ENCODE results near the gene FILIP1. TPM values are rescaled to one million over a fixed set of nuclear protein-coding genes. Genes with fewer than 3 reads are reported as not detected.

FILIP1 gene
- not detected for total RNA-seq
- 0.05 TPM for total RNA-seq (2013)

- H3K4me1 ChIP-seq (ENCODE audit: control insufficient read depth, insufficient read depth, low read length), result peaks cover 3% of the 10 kb centered on the region
- H3K27ac Mint-ChIP-seq, result no peak within 1 kb of the TSS
- H3K4me3 ChIP-seq (ENCODE audit: low read length), result no peak within 1 kb of the TSS
- H3K27ac ChIP-seq (ENCODE audit: low read length), result no peak within 1 kb of the TSS
- H3K36me3 ChIP-seq (ENCODE audit: control insufficient read depth, insufficient read depth, low read length), result no peaks in the 10 kb centered on the region
- H3K27me3 ChIP-seq (ENCODE audit: control insufficient read depth, insufficient read depth, low read length), result peaks cover 7% of the 10 kb centered on the region
- DNase-seq (no peak), ATAC-seq (no peak)
- 60% methylated on average over 9 of the region's 10 CpGs for WGBS (ENCODE audit: insufficient coverage)
- H3K4me1 Mint-ChIP-seq, result no peaks in the 10 kb centered on the region
- peaks cover 26 to 55% of the 10 kb centered on the region in 2 donors for H3K27me3 Mint-ChIP-seq (ENCODE audit: low read depth in 2 of 2)
- H3K4me3 Mint-ChIP-seq, result no peak within 1 kb of the TSS
- no peak for TF ChIP-seq CTCF (IDR thresholded peaks at IDR 0.05)
- no peaks in the 10 kb centered on the region for H3K36me3 Mint-ChIP-seq
- intact Hi-C loops (cut with micrococcal nuclease), result no loop called here
- no peaks in the 10 kb centered on the region for H3K9me3 Mint-ChIP-seq
- H3K9me3 ChIP-seq (ENCODE audit: control insufficient read depth, insufficient read depth, low read length), result no peaks in the 10 kb centered on the region
Observed at GRCh38 chr6:75493400-75494064, at the start of gene FILIP1. Gene FILIP1, minus strand, starts transcription at chr6:75493800. Its CDS starts 78,828 bp downstream, at chr6:75414972.

GRCh38 chr6:75543311-75543710 lies 49.7 kb upstream of the FILIP1 start:
- no peaks in the 10 kb centered on the region for H3K36me3 ChIP-seq (ENCODE audit: control insufficient read depth, insufficient read depth, low read length)
- Mint-ChIP-seq H3K4me1 (no peaks in the 10 kb centered on the region), H3K36me3 (no peaks in the 10 kb centered on the region), H3K27ac (no peak overlapping the region), H3K9me3 (no peaks in the 10 kb centered on the region), H3K27me3 (ENCODE audit: low read depth in 2 of 2) (peaks cover 6 to 18% of the 10 kb centered on the region in 2 donors), H3K4me3 (no peak overlapping the region)
- H3K27me3 ChIP-seq (ENCODE audit: control insufficient read depth, insufficient read depth, low read length), result peaks cover 2% of the 10 kb centered on the region
- no peak for TF ChIP-seq CTCF (IDR thresholded peaks at IDR 0.05)
- ATAC-seq (no peak), DNase-seq (no peak)
- intact Hi-C loops (cut with micrococcal nuclease), result no loop called here
- H3K27ac ChIP-seq (ENCODE audit: low read length), result no peak overlapping the region
- no peaks in the 10 kb centered on the region for H3K9me3 ChIP-seq (ENCODE audit: control insufficient read depth, insufficient read depth, low read length)
- H3K4me3 ChIP-seq (ENCODE audit: low read length), result no peak overlapping the region
- 70% methylated on average over 2 of the region's 2 CpGs for WGBS (ENCODE audit: insufficient coverage)
- H3K4me1 ChIP-seq (ENCODE audit: control insufficient read depth, insufficient read depth, low read length), result no peaks in the 10 kb centered on the region

- H3K36me3 ChIP-seq (ENCODE audit: control insufficient read depth, insufficient read depth, low read length), result no peaks in the 10 kb centered on the region
- H3K4me1 Mint-ChIP-seq, result no peaks in the 10 kb centered on the region
- no peak overlapping the region for H3K27ac ChIP-seq (ENCODE audit: low read length)
- H3K27me3 ChIP-seq (ENCODE audit: control insufficient read depth, insufficient read depth, low read length), result peaks cover 2% of the 10 kb centered on the region
- H3K36me3 Mint-ChIP-seq, result no peaks in the 10 kb centered on the region
- whole genome bisulfite sequencing (ENCODE audit: insufficient coverage), result 86% methylated on average over 4 of the region's 4 CpGs
- H3K4me3 ChIP-seq (ENCODE audit: low read length), result no peak overlapping the region
- no peak for ATAC-seq
- no peak overlapping the region for H3K27ac Mint-ChIP-seq
- no peaks in the 10 kb centered on the region for H3K9me3 ChIP-seq (ENCODE audit: control insufficient read depth, insufficient read depth, low read length)
- H3K27me3 Mint-ChIP-seq (ENCODE audit: low read depth in 2 of 2), result peaks cover 11 to 22% of the 10 kb centered on the region in 2 donors
- no peaks in the 10 kb centered on the region for H3K4me1 ChIP-seq (ENCODE audit: control insufficient read depth, insufficient read depth, low read length)
- no peaks in the 10 kb centered on the region for H3K9me3 Mint-ChIP-seq
- no peak for DNase-seq
- no peak overlapping the region for H3K4me3 Mint-ChIP-seq
- intact Hi-C loops (cut with micrococcal nuclease), result no loop called here
- no peak for TF ChIP-seq CTCF (IDR thresholded peaks at IDR 0.05)
Observed at GRCh38 chr6:75539136-75539535, 45.5 kb upstream of the FILIP1 start.

- H3K4me3 Mint-ChIP-seq, result no peak overlapping the region
- H3K36me3 Mint-ChIP-seq, result no peaks in the 10 kb centered on the region
- intact Hi-C loops (cut with micrococcal nuclease), result no loop called here
- Histone ChIP-seq H3K4me1 (ENCODE audit: control insufficient read depth, insufficient read depth, low read length) (no peaks in the 10 kb centered on the region), H3K27ac (ENCODE audit: low read length) (no peak overlapping the region), H3K36me3 (ENCODE audit: control insufficient read depth, insufficient read depth, low read length) (no peaks in the 10 kb centered on the region), H3K4me3 (ENCODE audit: low read length) (no peak overlapping the region), H3K27me3 (ENCODE audit: control insufficient read depth, insufficient read depth, low read length) (no peaks in the 10 kb centered on the region), H3K9me3 (ENCODE audit: control insufficient read depth, insufficient read depth, low read length) (no peaks in the 10 kb centered on the region)
- no peak for ATAC-seq
- peaks cover 21 to 38% of the 10 kb centered on the region in 2 donors for H3K27me3 Mint-ChIP-seq (ENCODE audit: low read depth in 2 of 2)
- no peaks in the 10 kb centered on the region for H3K4me1 Mint-ChIP-seq
- TF ChIP-seq CTCF (IDR thresholded peaks at IDR 0.05), result no peak
- H3K27ac Mint-ChIP-seq, result no peak overlapping the region
- WGBS (ENCODE audit: insufficient coverage), result 87% methylated on average over 1 of the region's 1 CpG
- no peak for DNase-seq
- H3K9me3 Mint-ChIP-seq, result no peaks in the 10 kb centered on the region
Observed at GRCh38 chr6:75532521-75532920, 38.9 kb upstream of the FILIP1 start.
